LNCAP (cell line): ENCODE data around the gene SPATA31C2.
A peak's percentile ranks its signal among the peaks of the same experiment; 100 is the strongest.

ENCODE experiments used
- TF ChIP-seq, protein P1 (sequence below): fragments of 450-650 bp; IDR thresholded peaks from 2 replicates; pipeline ENCODE4 v1.5.1; 2017; ENCODE audit warnings: mild to moderate bottlenecking

Gene SPATA31C2

DNA sequence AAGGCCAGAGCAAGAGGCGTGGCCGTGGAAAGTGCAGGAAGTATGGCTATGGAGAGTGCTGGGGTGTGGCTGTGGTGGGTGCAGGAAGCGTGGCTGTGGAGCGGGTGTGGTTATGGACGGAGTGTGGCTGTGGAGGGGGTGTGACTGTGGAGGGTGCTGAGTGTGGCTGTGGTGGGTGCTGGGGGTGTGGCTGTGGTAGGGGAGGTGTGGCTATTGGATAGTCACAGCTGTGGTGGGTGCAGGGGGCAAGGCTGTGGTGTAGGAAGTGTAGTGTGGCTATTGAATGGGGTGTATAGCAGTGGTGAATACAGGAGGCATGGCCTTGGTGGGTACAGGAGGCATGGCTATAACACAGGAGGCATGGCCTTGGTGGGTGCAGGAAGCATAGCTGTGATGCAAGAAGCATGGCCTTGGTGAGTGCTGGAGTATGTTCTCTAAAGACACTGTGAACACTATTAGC, 40.8 kb upstream of the SPATA31C2 start:
- TF ChIP-seq, protein P1, sequence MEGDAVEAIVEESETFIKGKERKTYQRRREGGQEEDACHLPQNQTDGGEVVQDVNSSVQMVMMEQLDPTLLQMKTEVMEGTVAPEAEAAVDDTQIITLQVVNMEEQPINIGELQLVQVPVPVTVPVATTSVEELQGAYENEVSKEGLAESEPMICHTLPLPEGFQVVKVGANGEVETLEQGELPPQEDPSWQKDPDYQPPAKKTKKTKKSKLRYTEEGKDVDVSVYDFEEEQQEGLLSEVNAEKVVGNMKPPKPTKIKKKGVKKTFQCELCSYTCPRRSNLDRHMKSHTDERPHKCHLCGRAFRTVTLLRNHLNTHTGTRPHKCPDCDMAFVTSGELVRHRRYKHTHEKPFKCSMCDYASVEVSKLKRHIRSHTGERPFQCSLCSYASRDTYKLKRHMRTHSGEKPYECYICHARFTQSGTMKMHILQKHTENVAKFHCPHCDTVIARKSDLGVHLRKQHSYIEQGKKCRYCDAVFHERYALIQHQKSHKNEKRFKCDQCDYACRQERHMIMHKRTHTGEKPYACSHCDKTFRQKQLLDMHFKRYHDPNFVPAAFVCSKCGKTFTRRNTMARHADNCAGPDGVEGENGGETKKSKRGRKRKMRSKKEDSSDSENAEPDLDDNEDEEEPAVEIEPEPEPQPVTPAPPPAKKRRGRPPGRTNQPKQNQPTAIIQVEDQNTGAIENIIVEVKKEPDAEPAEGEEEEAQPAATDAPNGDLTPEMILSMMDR: no peak

DNA sequence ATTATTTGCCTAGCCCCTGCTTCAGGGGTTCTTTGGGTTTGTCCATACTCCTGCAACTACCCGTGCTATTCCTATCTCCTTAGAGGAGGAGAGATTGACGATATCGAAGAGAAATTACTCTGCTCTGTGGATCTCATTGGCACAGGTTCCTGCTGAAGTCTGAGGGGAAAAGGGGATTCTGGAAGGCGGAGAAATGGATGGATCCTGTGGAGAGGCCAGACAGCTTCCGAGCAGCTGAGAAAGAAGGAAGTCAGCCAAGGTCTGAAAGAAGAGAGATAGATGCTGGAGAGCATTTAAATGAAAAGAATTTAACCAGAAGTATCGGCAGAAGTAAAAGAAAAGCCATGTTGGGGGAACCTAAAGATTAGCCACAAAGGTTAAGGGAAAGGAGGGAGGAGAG, 40.4 kb upstream of the SPATA31C2 start:
- TF ChIP-seq, protein P1: no peak

DNA sequence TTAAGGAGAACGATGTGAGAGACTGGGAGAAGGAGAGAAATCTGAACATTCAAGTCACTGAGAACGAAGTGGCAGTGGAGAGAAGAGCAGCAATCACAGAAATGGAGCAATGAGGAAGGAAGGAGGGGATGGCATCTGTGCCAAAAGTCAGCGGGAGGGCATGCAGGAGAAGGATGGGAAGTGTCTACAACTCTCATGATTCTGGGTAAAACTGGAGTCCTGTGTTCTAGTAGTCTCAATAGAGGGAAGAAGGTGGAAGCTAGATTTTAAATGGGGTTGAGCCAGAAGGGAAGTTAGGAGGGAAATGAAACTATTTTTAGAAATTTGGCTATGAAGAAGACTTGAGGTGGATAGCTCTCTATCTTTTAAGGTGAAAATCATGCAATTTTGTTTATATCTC, 39.1 kb upstream of the SPATA31C2 start:
- TF ChIP-seq, protein P1: no peak

DNA sequence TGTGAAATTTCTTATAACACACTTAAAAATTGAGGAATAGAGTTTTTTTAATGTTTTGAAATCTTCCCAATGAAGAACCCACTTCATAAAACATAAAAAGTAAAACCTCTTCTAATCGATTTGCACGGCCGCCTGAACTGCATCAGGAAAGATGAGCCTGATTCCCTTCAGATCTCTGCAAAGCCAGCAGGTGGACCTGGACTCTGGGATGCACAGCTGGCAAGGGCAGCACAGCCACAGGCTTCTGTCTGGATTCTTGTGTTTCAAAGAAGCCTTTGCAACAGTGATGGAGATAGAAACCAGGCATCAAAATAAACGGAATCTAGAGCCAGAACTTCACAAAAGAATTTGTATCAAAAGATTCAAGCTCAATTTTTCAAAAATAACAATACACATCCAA, 36.0 kb upstream of the SPATA31C2 start:
- TF ChIP-seq, protein P1: no peak

DNA sequence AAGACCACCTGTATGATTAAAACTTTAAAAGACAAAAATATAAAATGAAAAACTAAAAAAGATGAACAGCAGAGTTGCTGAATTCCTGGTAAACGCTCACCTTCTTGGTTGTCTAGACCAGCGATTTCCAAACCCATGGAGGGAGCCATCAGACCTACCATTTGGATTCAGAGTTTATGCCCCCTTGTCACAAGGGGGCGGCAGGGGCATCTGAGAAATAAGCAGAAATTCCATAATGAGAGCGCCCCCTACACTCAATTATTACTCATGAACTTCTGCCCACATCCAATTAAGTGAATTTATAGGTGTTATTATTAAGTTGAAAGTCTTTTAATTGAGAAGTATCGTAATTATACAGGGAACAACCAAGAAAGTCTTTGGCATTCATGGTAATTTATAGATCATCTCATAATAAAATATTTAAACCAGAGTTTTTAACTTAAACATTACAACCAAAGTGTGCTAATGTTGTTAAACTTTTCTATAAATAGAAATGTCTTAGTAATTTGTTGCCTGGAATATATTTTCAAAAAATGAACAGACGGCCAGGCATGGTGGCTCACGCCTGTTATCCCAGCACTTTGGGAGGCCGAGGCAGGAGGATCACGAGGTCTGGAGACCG, 35.2 kb upstream of the SPATA31C2 start:
- TF ChIP-seq, protein P1: peak; percentile 83

DNA sequence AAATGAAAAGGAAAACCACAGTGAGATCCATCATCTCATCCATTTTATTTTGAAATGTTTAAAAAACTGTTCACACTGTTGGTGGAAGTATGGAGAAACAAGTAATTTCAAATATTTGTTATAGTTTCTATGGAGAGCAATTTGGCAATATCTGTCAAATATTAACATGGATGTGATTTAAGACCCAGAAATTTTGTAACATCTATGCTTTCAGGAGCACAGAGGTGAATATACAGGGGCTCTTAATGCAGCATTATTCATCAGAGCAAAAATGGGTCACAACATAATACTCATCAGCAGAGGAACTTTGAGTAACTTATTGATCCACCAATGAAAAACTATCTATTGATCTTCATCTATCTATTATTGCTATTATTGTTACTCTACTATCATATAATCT, 31.4 kb upstream of the SPATA31C2 start:
- TF ChIP-seq, protein P1: no peak

DNA sequence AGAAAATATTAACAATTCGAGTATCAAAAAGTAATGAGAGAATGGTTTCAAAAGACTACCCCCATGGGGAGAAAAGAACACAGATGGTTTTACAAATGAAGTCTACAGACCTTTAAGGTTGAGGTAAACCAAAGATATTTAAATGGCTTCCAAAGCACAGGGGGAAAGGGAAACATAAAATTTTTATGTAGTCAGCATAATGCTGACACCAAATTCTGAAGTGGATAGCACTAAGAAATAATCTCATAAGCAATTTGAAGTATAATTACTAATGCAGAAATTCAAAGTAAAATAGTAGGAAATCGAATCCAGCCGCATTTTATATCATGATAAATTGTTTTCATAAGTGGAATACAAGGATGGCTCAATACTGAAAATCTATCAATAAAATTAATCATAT, 30.3 kb upstream of the SPATA31C2 start:
- TF ChIP-seq, protein P1: no peak

DNA sequence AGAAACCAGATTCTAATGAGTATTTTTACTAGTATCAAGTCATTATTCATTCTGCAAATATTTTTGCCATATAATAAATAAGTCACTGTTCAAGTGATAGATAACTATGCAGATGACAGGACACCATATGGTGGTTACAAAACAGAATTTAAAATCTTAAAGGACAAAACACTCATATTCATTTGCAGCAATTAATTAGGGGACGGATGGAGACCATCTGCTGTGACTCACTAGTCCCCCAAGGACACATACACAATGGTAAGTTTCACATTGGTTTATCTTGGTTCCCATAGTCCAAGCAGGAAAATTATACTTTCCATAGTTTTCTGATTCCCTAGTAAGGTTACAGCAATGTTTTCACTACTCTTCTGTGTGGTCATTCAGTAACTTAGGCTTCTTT, 28.4 kb upstream of the SPATA31C2 start:
- TF ChIP-seq, protein P1: no peak
